ENCODE data around the gene PVR.

PVR gene

GRCh38 chr19:44643605-44644401, at the start of gene PVR:
TSS of gene PVR (plus strand) at chr19:44643910. CDS start at chr19:44644097, 187 bp downstream.
- DNase-seq (ENCODE audit: low spot score), result peak; percentile 92

- no peak for DNase-seq (ENCODE audit: low spot score)
Measured at GRCh38 chr19:44596428-44597130, 47.1 kb upstream of the PVR start.

GRCh38 chr19:44597131-44597491, 46.6 kb upstream of the PVR start:
- DNase-seq (ENCODE audit: low spot score), result no peak

GRCh38 chr19:44598355-44598754, 45.4 kb upstream of the PVR start:
- DNase-seq (ENCODE audit: low spot score), result no peak

- no peak for DNase-seq (ENCODE audit: low spot score)
Measured at GRCh38 chr19:44598880-44599279, 44.8 kb upstream of the PVR start.

GRCh38 chr19:44600466-44600865, 43.2 kb upstream of the PVR start:
- DNase-seq (ENCODE audit: low spot score), result no peak

- DNase-seq (ENCODE audit: low spot score), result peak; percentile 42
Measured at GRCh38 chr19:44602081-44602480, 41.6 kb upstream of the PVR start.

- no peak for DNase-seq (ENCODE audit: low spot score)
Measured at GRCh38 chr19:44603201-44603945, 40.3 kb upstream of the PVR start.

- DNase-seq (ENCODE audit: low spot score), result no peak
Measured at GRCh38 chr19:44604241-44604640, 39.5 kb upstream of the PVR start.

GRCh38 chr19:44605547-44605946, 38.2 kb upstream of the PVR start:
- DNase-seq (ENCODE audit: low spot score), result no peak

- no peak for DNase-seq (ENCODE audit: low spot score)
Measured at GRCh38 chr19:44607049-44607448, 36.7 kb upstream of the PVR start.

GRCh38 chr19:44607917-44608316, 35.8 kb upstream of the PVR start:
- no peak for DNase-seq (ENCODE audit: low spot score)

- DNase-seq (ENCODE audit: low spot score), result no peak
Measured at GRCh38 chr19:44608391-44608821, 35.3 kb upstream of the PVR start.

GRCh38 chr19:44609219-44609618, 34.5 kb upstream of the PVR start:
- no peak for DNase-seq (ENCODE audit: low spot score)

- DNase-seq (ENCODE audit: low spot score), result peak; percentile 45
Measured at GRCh38 chr19:44610497-44610896, 33.2 kb upstream of the PVR start.

- DNase-seq (ENCODE audit: low spot score), result no peak
Measured at GRCh38 chr19:44611812-44612295, 31.9 kb upstream of the PVR start.

GRCh38 chr19:44613295-44614178, 30.2 kb upstream of the PVR start, which contains the start of gene IGSF23:
TSS of gene IGSF23 (plus strand) at chr19:44613563. CDS start at chr19:44613646, 83 bp downstream.
- DNase-seq (ENCODE audit: low spot score), result no peak

GRCh38 chr19:44614313-44614712, 29.4 kb upstream of the PVR start:
- no peak for DNase-seq (ENCODE audit: low spot score)

GRCh38 chr19:44615863-44616247, 27.9 kb upstream of the PVR start:
- DNase-seq (ENCODE audit: low spot score), result no peak

GRCh38 chr19:44617110-44617880, 26.4 kb upstream of the PVR start:
- DNase-seq (ENCODE audit: low spot score), result no peak

Measured in iPS-NIHi11 (cell line).